MM.1S (cell line): ENCODE results near the gene PFN3.

Source experiments
- DNase-seq: peaks from one replicate; pipeline ENCODE4 v3.0.0-alpha.2; 2015
- H2AFZ ChIP-seq: fragments of 300-600 bp; sonication (generic); 2 replicates; pipeline ENCODE4 v1.6.0; 2016; ENCODE audit warnings: antibody characterized with exemption, low read length
- H3F3A ChIP-seq: fragments of 300-600 bp; sonication (generic); 2 replicates; pipeline ENCODE4 v1.6.1; 2016; ENCODE audit warnings: mild to moderate bottlenecking, antibody characterized with exemption, low read length, moderate library complexity, mixed read lengths; ENCODE audit not compliant: insufficient read depth
- H3K27ac ChIP-seq: fragments of 300-600 bp; sonication (generic); 2 replicates; pipeline ENCODE4 v1.5.1; 2016; ENCODE audit warnings: mild to moderate bottlenecking, low read length
- H3K27me3 ChIP-seq: fragments of 300-600 bp; sonication (generic); replicated peaks from 2 replicates; pipeline ENCODE4 v1.6.0; 2016; ENCODE audit warnings: low read length; ENCODE audit not compliant: insufficient read depth
- H3K36me3 ChIP-seq: fragments of 300-600 bp; sonication (generic); replicated peaks from 2 replicates; pipeline ENCODE4 v1.6.1; 2016; ENCODE audit warnings: mild to moderate bottlenecking, low read length, mixed read lengths; ENCODE audit not compliant: insufficient read depth
- H3K4me1 ChIP-seq: fragments of 300-600 bp; sonication (generic); 2 replicates; pipeline ENCODE4 v1.6.1; 2016; ENCODE audit warnings: low read length, mixed read lengths
- H3K4me2 ChIP-seq: fragments of 300-600 bp; sonication (generic); 2 replicates; pipeline ENCODE4 v1.6.0; 2016; ENCODE audit warnings: low read depth, low read length
- H3K4me3 ChIP-seq: fragments of 300-600 bp; sonication (generic); 2 replicates; pipeline ENCODE4 v1.5.1; 2016; ENCODE audit warnings: low read length, mixed read lengths
- H3K79me2 ChIP-seq: fragments of 300-600 bp; sonication (generic); 2 replicates; pipeline ENCODE4 v1.6.1; 2016; ENCODE audit warnings: mixed run types, low read length, mixed read lengths
- H3K9ac ChIP-seq: fragments of 300-600 bp; sonication (generic); 2 replicates; pipeline ENCODE4 v1.6.1; 2016; ENCODE audit warnings: low read length, mixed read lengths
- H3K9me2 ChIP-seq: fragments of 300-600 bp; sonication (generic); replicated peaks from 2 replicates; pipeline ENCODE4 v1.6.1; 2016; ENCODE audit warnings: mild to moderate bottlenecking, low read length, mixed read lengths; ENCODE audit not compliant: insufficient read depth
- H3K9me3 ChIP-seq: fragments of 300-600 bp; sonication (generic); replicated peaks from 2 replicates; pipeline ENCODE4 v1.6.1; 2016; ENCODE audit warnings: mild to moderate bottlenecking, low read length, mixed read lengths; ENCODE audit not compliant: insufficient read depth
- H4K20me1 ChIP-seq: fragments of 300-600 bp; sonication (generic); 2 replicates; pipeline ENCODE4 v1.6.1; 2016; ENCODE audit warnings: mild to moderate bottlenecking, low read length, moderate library complexity, mixed read lengths; ENCODE audit not compliant: insufficient read depth
- CTCF ChIP-seq: fragments of 300-600 bp; sonication (generic); IDR thresholded peaks from 2 replicates; pipeline ENCODE4 v1.5.1; 2016; ENCODE audit warnings: antibody characterized with exemption, low read length, mixed read lengths
- EZH2 ChIP-seq: fragments of 300-600 bp; sonication (generic); optimal IDR thresholded peaks from 2 replicates; pipeline ENCODE3; 2017; ENCODE audit warnings: low read depth, mild to moderate bottlenecking, antibody characterized with exemption, low read length, mixed read lengths
- EZH2phosphoT487 ChIP-seq: fragments of 300-600 bp; sonication (generic); IDR thresholded peaks from 2 replicates; pipeline ENCODE4 v1.6.1; 2018; ENCODE audit warnings: antibody characterized with exemption, low read length

The PFN3 gene

GRCh38 chr5:177399997-177400868, at the start of gene PFN3:
PFN3 (minus strand) TSS chr5:177400661; CDS start chr5:177400576, 85 bp downstream.
- TF ChIP-seq EZH2phosphoT487 = no peak
- TF ChIP-seq EZH2 = no peak
- no peak for TF ChIP-seq CTCF
- no peak within 1 kb of the TSS for H3K9ac ChIP-seq
- peaks cover 49% of the 10 kb centered on the region for H3K27me3 ChIP-seq

GRCh38 chr5:177449140-177450061, 48.9 kb upstream of the PFN3 start:
- no peak overlapping the region for H3K4me2 ChIP-seq
- no peaks in the 10 kb centered on the region; the same call in 1 of the 2 replicates for H3K79me2 ChIP-seq
- no peaks in the 10 kb centered on the region for H4K20me1 ChIP-seq
- no peaks in the 10 kb centered on the region for H3K9me3 ChIP-seq
- H3F3A ChIP-seq = peaks cover 21% of the 10 kb centered on the region
- H3K4me3 ChIP-seq = no peak overlapping the region
- H3K9me2 ChIP-seq = no peaks in the 10 kb centered on the region
- no peak overlapping the region for H2AFZ ChIP-seq
- H3K4me1 ChIP-seq = peaks cover 21% of the 10 kb centered on the region
- no peak for DNase-seq
- no peak overlapping the region for H3K27ac ChIP-seq
- no peak for TF ChIP-seq CTCF
- TF ChIP-seq EZH2phosphoT487 = no peak
- TF ChIP-seq EZH2 = no peak
- H3K36me3 ChIP-seq = no peaks in the 10 kb centered on the region
- H3K9ac ChIP-seq = no peak overlapping the region
- H3K27me3 ChIP-seq = no peaks in the 10 kb centered on the region

More at GRCh38 chr5:177399997-177400868, at the start of gene PFN3:
- Histone ChIP-seq H3F3A (peaks cover 9% of the 10 kb centered on the region; the same call in 1 of the 2 replicates), H3K9me2 (no peaks in the 10 kb centered on the region), H4K20me1 (no peaks in the 10 kb centered on the region), H3K9me3 (no peaks in the 10 kb centered on the region), H3K4me2 (no peak within 1 kb of the TSS), H3K27ac (no peak within 1 kb of the TSS), H3K4me3 (no peak within 1 kb of the TSS), H2AFZ (no peak within 1 kb of the TSS), H3K79me2 (no peaks in the 10 kb centered on the region), H3K4me1 (peaks cover 16% of the 10 kb centered on the region), H3K36me3 (no peaks in the 10 kb centered on the region)
- DNase-seq = no peak

- no peaks in the 10 kb centered on the region for H3K9me2 ChIP-seq
- no peaks in the 10 kb centered on the region for H3K27me3 ChIP-seq
- peaks cover 24% of the 10 kb centered on the region for H3K4me1 ChIP-seq
- no peaks in the 10 kb centered on the region for H3K9me3 ChIP-seq
- H2AFZ ChIP-seq = no peak overlapping the region
- no peak overlapping the region for H3K9ac ChIP-seq
- H3F3A ChIP-seq = peaks cover 30% of the 10 kb centered on the region
- no peak for TF ChIP-seq EZH2phosphoT487
- no peak for TF ChIP-seq EZH2
- TF ChIP-seq CTCF = no peak
- no peak overlapping the region for H3K4me3 ChIP-seq
- H3K36me3 ChIP-seq = no peaks in the 10 kb centered on the region
- DNase-seq = no peak
- no peak overlapping the region for H3K4me2 ChIP-seq
- no peaks in the 10 kb centered on the region for H3K79me2 ChIP-seq
- no peaks in the 10 kb centered on the region for H4K20me1 ChIP-seq
- no peak overlapping the region for H3K27ac ChIP-seq
Measured at GRCh38 chr5:177448244-177448950, 47.9 kb upstream of the PFN3 start.
